IPS DF 4.7 (cell line): ENCODE measurements around the gene EGF.
"Not testable (repeated sequence)": the region's sequence is repeated elsewhere in the genome, so short reads cannot be mapped to it uniquely, and the experiment has no call there.

Source experiments
- DNase-seq: peaks from one replicate; pipeline ENCODE4 v3.0.0-alpha.2; 2013; ENCODE audit warnings: low spot score; ENCODE audit errors: extremely low read depth

EGF gene

GRCh38 chr4:110025718-110026117, 113.0 kb downstream of the EGF start:
- no peak for DNase-seq

- no peak for DNase-seq
Observed at GRCh38 chr4:110032603-110033002, 119.9 kb downstream of the EGF start.

GRCh38 chr4:110033355-110034025, 120.8 kb downstream of the EGF start:
- no peak for DNase-seq

- no peak for DNase-seq
Observed at GRCh38 chr4:110034026-110034393, 121.3 kb downstream of the EGF start.

- not testable (repeated sequence) for DNase-seq
Observed at GRCh38 chr4:110039164-110039563, 126.5 kb downstream of the EGF start.

- DNase-seq = no peak
Observed at GRCh38 chr4:110041735-110042134, 129.1 kb downstream of the EGF start.

- DNase-seq = no peak
Observed at GRCh38 chr4:110042545-110043517, 130.1 kb downstream of the EGF start.

GRCh38 chr4:110046588-110047049, 133.9 kb downstream of the EGF start:
- DNase-seq = no peak

GRCh38 chr4:110049951-110050925, 137.6 kb downstream of the EGF start:
- DNase-seq = peak; percentile 16

- no peak for DNase-seq
Observed at GRCh38 chr4:110055158-110055768, 142.6 kb downstream of the EGF start.

GRCh38 chr4:110058677-110059076, 146.0 kb downstream of the EGF start:
- no peak for DNase-seq

GRCh38 chr4:110059556-110060191, 147.0 kb downstream of the EGF start:
- DNase-seq = no peak

GRCh38 chr4:110061076-110061475, 148.4 kb downstream of the EGF start:
- DNase-seq = no peak
